NCI-H345 (cell line): Measurements from ENCODE around the gene CALML5.

Source experiments
- DNase-seq: peaks from one replicate; lab custom pipeline; 2025; lab: John Stamatoyannopoulos, UW

CALML5 gene

GRCh38 chr10:5515948-5516761 lies 16.8 kb upstream of the CALML5 start:
- DNase-seq = no peak

DNA sequence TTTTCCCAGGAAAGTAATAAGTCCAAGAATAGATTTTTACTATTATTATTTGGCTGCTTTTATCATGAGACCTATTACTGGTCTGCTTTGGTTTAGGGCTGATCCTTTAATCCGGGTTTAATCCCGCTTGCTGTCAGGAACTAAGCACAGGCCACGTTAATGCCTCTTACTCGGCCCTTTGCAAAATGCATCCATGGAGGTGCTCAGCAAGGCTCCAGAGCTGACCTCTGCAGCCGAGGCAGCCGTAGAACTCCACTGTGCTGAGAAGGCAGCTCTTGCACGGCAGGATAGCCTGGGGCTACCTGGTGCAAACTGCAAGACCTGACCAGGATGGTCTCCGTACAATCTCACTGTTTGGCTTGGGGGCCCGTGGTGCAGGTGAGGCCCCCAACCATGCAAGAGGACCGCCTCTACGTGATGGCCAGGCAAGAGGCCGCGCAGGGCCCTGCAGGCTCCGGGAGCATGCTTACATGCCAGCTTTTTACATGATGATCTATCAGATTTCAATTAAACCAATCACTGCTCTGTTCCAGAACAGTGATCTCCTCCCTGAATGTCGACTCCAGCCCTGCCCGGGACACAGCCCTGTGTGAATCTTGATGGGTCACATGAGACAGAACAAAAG lies 15.0 kb upstream of the CALML5 start:
- no peak for DNase-seq

- DNase-seq = no peak
These were observed 13.7 kb upstream of the CALML5 start for GRCh38 chr10:5512881-5513612.

DNA sequence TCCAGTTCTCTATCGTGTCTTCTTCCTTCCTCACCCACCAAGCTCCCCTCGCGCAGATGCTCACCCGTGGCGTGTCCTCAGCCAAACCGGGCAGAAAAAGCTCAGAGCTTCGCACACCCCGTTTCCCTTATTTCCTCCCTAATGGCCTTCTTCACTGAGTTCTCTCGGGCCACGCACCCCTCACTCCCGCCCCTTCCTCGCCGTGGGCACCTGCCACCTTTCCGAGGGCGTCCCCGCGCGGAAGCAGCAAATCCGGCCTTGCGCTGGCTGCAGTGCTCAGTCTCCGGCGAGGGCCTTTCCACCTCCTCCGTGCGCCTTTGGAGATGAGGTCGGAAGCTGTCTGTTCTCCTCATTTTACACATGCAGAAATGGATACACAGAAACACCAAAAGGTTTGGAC lies 13.0 kb upstream of the CALML5 start:
- no peak for DNase-seq

- DNase-seq = no peak
These were observed 12.5 kb upstream of the CALML5 start for GRCh38 chr10:5511885-5512280.

GRCh38 chr10:5511231-5511884 lies 12.0 kb upstream of the CALML5 start:
- DNase-seq = no peak

DNA sequence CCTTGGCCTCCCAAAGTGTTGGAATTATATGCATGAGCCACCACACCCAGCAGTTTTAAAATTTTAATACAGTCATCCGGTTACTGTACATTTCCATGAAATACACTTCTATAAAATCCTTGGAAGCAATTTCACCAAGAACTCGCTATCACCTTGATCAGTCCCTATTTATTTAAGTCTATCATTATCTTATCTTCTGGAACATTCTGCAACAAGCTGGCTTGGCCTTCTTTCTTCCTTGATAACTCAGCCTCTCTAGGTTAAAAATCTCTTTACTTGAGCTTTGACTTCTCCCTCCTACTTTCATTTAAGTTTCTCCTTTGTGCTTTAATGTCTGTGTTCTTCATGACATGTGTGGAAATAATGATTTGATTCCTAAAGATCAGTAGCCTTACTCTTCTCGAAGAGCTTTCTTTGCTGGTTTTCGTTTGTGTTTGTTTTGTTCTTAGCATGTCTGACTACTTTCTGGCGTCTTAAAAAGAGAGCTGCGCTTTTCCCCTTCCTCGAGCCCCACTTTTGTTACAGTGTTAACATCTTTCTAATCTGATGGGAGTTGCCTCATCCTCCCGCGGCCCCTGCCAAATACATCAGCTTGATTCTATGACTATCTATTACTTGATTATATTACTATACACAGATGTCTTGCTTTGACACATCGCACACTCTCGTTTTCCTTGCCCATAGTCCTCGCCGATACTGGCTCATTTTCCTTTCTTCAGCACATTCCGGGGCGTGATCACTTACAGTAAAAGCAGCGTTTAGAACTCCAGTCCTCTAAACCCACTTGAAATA lies 11.1 kb upstream of the CALML5 start:
- no peak for DNase-seq

- no peak for DNase-seq
These were observed 10.3 kb upstream of the CALML5 start for GRCh38 chr10:5509691-5510090.

DNA sequence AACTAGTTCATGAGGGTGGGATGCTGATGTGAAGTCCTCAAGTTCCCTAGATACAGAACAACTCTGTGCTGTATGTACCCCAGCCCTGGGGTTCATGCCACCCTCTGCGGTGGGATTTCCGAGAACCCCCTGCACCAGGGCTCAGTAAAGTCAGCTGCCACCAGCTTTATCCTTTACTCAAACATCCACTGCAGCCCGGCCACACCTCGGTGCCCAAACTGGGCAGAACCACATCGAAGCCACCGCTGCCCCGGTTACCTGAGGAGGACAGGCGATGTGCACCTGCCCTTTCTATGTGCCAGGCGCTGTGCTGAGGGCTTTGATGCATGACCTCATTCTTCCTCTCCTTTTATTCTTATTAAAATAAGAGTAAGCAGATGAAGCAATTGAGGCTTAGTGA lies 9.9 kb upstream of the CALML5 start:
- DNase-seq = peak; percentile 60

GRCh38 chr10:5508786-5509185 lies 9.4 kb upstream of the CALML5 start:
- DNase-seq = no peak

DNA sequence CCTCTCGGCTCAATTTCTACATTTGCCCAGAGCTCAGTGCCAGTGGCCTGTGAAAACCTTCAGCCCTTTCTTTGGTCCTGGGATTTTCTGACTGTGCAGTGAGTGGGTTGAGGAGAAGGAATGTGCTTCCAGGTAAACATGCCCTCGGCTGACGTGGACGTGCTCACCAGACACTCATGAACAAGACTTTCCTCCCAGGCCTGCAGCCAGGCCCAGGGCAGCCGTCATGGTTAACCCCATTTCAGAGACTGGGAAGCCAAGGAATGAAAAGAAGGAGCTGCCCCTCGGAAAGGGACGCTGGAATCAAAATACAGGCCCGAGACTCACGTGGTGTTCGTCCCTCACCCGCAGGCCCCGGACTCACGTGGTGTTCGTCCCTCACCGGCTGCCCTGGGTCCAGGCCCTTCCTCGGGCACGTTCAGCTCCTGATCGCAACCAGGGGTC lies 8.8 kb upstream of the CALML5 start:
- DNase-seq = no peak

DNA sequence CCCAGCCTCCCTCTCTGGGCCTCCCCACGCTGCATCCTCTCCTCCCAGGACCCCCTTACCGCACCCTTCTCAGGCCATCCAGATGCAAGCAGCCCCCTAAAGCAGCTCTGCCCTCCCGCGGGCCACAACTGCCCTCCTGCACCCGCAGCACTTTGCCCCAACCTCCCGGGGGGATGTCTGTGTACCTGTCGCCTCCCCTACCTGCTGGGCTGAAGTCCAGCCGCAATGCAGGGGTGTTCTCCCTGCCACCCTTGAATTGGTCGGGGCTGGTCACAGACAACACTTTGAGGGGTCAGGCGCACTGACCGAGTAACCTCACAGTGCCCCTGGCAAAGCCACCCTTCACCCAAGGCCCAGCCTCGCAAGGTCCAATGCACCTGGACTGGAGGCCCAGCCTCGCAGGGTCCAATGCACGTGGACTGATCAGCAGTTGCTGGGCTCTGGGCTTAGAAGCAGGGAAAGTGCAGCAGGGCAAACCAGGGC lies 8.3 kb upstream of the CALML5 start:
- no peak for DNase-seq

DNA sequence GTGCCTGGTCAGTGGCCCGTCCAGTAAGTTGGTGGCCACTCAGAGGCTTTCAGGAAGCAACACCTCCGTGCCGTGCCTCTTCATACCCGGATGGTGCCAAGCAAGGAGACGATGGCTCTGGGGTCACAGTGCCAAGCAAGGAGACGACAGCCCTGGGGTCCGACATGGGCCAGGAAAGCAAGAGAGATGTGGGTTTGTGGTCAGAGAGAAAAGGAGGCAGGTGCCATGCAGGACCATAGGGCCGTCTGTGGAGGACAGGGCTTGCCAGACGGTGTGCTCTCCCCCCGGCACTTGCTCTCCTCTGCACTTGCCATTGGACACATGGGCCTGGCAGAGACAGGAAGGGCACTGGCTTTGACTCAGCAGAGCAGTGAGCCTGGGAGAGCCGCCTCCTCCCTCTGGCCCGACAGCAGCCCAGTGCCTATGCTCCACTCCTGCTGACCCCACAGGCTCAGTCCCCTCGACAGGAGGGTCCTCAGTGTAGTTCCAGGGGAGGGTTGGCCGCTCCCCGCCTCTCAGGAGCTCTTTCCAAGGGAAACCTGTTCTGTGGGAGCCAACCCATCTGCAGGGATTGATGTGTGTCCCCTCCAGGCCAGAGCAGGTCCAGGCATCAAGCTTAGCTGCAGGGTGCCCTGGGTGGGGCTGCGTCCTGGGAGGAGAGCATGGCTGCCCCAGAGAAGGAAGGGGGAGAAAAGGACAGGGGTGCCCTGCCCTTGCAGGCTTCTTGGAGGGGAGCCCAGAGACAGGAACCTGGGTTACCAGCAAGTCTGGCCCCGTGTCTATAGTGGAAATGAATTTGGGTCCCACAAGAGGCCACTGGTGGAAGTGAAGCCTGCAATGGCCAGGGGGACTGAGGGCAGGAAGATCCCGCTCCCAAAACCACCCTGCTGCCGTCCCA lies 7.6 kb upstream of the CALML5 start:
- DNase-seq = no peak

DNA sequence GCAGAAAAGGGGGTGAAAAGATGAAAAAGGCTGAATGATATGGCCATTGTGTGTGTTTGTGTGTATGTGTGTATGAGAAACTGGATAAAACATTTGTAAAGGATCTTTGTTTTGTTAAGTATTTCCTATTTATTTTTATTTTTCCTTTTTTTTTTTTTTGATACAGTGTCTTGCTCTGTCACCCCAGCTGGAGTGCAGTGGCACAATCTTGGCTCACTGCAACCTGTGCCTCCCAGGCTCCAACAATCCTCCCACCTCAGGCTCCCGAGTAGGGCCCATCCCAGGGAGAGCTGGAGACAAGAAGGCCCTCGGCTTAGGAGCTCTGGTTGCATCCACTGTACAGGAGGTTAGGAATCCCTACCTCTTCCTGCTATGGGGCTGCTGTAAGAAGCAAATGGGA lies 6.9 kb upstream of the CALML5 start:
- DNase-seq = no peak

DNA sequence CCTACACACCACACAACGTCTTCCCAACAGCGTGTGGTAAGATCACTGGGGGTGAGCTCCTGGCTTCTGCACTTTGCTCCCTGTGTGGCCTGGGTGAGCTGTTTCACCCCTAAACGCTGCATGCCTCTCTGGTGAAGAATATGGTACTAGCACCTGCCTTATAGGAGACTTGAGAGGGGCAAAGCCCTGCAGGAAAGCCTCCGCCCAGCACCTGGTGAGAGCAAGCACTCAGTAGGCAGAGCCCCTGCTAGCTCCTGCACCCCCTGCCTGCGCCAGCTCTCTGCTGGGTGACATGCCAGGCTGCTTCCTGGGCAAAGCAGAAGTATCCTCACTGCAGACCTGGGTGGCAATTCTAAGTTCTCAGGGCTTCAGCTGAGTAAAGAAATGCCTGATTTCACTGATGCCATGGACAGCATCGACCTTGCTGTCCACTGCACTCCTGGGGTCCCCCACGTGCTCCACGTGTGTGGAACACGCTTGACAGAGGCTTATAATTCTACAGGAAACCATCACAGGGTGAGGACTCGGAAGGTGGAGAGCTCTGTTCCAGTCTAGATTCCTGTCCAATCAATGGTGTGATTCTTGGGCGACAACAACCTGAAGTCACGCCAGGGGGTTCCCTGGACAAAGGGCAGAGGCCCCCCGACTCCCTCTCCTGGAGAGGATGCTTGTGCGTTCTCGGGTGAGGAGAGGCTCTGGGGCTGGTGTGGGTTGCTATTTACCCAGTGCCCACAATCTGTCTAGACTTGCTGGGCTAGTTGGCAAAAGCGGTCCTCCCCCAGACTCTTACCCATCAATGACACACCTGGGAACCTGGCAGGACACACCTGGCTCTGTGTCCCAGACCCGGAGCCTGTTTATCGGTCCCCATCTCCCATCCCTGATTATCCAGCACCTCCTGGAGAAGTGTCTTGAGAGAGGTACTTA lies 5.0 kb upstream of the CALML5 start:
- DNase-seq = peak; percentile 78

GRCh38 chr10:5503477-5503835 lies 4.1 kb upstream of the CALML5 start:
- peak; percentile 73 for DNase-seq

- DNase-seq = no peak
These were observed 3.5 kb upstream of the CALML5 start for GRCh38 chr10:5502571-5503476.

- DNase-seq = no peak
These were observed 2.7 kb upstream of the CALML5 start for GRCh38 chr10:5502061-5502521.
